GM21367 (cell line): ENCODE data around the gene GPX4.

Experiments
- ATAC-seq: cut with Tn5 transposase; IDR thresholded peaks from one replicate; pipeline ENCODE4 v1.9.1; 2021; ENCODE audit not compliant: unreplicated experiment

The GPX4 gene

DNA sequence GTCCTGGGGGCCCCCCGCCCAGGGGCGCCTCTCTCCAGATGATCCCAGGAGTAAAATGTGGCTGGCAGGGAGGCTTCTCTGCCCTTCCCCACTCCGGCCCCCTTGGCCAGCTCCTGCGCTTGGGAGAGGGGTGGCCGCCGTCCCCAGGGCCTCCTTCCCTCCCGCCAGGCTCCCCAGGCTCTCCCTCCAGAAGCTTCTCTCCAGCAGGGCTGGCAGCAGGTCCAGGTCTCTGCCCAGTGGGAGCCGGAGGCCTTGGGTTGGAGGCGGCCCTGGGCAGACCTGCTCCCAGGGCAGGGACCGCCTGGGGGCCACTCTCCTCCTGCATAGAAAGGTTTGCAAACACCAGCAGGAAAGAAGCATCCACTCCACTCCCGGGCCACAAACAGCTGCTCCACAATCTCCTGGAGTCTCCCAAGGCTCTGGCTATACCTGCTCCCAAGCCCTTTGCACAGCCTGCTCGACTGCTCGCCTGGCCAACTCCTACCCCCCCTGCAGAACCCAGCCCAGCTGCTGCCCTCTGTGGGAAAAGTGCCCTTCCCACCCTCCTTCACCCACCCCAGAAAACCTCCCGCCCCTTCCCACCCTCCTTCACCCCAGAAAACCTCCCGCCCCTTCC lies 44.2 kb downstream of the GPX4 start:
- no peak for ATAC-seq

GRCh38 chr19:1149259-1150045 lies 45.7 kb downstream of the GPX4 start:
- ATAC-seq: no peak

GRCh38 chr19:1150333-1151036 lies 46.7 kb downstream of the GPX4 start:
- no peak for ATAC-seq

DNA sequence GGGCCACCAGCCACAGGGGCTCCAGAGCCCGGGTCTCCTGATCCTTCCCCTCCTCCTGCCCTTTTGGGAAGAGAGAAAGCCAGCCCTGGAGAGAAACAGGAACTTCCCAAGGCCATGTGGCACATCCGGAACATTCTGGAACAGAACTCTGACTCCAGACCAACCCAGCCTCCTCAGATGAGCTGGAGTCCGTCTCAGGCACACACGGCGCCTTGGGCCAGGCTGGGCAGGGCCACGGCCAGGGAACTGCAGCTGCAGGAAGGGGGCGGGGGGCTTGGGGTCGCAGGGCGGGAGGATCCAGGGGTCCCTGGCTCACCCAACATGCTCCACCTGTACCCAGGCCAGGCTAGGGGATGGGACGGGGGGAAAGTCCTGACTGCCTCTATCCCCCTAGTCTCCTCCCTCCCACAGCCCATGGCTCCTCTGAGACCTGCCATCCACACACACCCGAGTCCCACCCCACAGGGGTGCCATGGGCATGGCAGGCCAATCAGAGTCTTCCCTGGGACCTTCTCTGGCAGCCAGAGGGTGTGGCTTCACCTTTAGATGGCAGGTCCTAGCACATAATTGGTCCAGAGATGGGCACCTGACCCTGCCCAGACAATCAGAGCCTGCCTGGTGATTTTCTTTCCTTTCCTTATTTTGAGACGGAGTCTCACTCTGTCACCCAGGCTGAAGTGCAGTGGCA lies 47.4 kb downstream of the GPX4 start:
- no peak for ATAC-seq

GRCh38 chr19:1151917-1152587 lies 48.3 kb downstream of the GPX4 start:
- no peak for ATAC-seq

DNA sequence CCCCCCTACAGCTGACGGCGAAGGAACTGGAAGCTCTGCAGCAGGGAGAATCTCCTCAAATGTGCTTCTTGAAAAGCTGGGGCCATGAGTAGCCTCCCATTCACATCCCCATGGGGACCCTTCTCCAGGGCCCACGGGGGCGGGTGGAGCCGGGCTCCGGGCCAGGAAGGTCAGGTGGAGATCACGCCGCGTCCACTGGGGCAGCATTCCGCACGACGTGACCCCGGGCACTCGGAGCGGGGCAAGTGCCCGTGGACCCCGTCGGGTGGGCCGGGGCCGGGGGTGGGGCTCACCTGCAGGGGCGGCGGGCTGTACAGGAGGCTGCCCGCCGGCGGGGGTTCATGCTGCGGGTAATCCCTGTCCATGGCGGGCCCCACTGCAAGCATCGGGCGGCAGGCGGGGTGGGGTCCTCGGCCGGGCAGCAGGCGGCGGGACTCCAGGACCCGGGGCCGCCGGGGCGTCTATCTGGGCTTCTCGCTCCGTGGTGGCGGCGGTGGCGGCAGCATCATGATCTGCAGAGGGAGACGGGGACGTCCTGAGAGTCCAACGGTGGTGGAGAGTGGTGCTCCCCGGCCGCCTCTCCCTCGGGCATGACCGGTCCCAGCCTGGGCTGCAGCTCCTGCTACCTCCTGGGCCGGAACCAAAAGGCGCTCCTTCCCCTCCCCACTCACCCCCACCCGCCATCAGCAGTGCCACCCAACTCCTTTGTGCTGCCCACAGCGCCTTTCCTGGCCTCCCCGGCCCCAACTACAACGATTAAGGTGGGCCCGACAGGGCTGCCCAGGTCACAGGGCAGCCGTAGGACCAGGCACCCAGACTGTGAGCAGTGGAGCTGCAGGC lies 50.3 kb downstream of the GPX4 start:
- no peak for ATAC-seq

DNA sequence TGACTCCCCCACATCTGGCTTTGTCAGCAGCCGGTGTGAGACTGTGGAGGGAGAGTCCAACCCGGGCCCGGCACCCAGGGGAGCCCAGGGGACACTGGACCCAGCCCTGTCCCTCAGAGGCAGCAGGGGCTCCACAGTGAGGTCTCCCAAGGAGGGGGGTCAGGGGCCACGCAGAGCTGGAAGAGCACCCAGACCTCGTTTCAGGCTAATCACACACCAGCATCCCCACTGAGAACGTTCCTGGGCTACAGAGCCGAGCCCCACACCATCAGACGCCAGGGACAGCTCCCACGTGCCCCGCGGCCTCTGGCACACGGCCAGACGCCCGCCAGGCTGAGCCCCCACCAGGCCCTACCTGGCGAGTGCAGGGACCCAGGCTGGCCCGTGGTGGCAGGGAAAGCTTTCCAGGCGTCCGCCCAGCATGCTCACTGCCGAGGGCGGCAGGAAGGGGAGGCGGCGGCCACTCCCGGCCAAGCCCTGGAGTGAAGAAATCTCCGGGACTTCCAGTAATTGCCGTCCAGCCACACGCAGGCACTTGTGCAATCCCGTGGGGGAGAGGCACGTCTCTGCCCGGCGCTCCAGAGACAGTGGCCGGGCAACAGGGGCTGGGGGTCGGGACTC lies 51.0 kb downstream of the GPX4 start:
- no peak for ATAC-seq

GRCh38 chr19:1155352-1156304 lies 51.8 kb downstream of the GPX4 start:
- ATAC-seq: no peak
